ENCODE measurements around the gene ARPP21. TPM values are rescaled to one million over a fixed set of nuclear protein-coding genes. Genes with fewer than 3 reads are reported as not detected.

ARPP21 gene
- total RNA-seq, 1 experiment from 2014 or later = not detected

DNA sequence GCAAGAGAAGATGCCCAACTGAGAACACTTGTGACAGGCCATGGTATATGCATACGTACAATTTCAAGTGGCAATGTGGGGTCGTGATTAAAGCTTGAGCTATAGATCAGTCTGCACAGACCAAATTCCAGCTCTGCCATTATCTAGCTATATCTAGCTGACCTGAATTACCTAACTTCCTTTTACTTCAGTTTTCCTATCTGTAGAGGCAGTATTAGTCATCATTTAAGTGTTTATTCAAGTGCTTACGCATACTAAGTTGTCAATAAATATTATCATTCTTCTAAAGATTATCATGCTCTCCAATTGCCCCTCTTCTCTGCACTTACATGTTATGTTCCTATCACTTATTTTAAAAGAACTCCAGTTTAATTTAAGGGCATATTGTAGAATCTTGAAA lies 87.9 kb downstream of the ARPP21 start (continued):
- TF ChIP-seq, protein P1, sequence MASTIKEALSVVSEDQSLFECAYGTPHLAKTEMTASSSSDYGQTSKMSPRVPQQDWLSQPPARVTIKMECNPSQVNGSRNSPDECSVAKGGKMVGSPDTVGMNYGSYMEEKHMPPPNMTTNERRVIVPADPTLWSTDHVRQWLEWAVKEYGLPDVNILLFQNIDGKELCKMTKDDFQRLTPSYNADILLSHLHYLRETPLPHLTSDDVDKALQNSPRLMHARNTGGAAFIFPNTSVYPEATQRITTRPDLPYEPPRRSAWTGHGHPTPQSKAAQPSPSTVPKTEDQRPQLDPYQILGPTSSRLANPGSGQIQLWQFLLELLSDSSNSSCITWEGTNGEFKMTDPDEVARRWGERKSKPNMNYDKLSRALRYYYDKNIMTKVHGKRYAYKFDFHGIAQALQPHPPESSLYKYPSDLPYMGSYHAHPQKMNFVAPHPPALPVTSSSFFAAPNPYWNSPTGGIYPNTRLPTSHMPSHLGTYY (CRISPR knock-in tag; IDR thresholded peaks at IDR 0.05) = no peak
- TF ChIP-seq IRF2 (CRISPR knock-in tag; IDR thresholded peaks at IDR 0.05; ENCODE audit: borderline replicate concordance, low read depth) (no peak), SP1 (CRISPR knock-in tag; conservative IDR thresholded peaks at IDR 0.05) (no peak), ZNF121 (CRISPR knock-in tag; IDR thresholded peaks at IDR 0.05) (no peak), PRRX2 (CRISPR knock-in tag; IDR thresholded peaks at IDR 0.05) (no peak), GTF2I (CRISPR knock-in tag; conservative IDR thresholded peaks at IDR 0.05) (no peak), TEAD1 (CRISPR knock-in tag; IDR thresholded peaks at IDR 0.05) (no peak), ESRRA (CRISPR knock-in tag; IDR thresholded peaks at IDR 0.05; ENCODE audit: borderline replicate concordance) (no peak), ZNF317 (CRISPR knock-in tag; IDR thresholded peaks at IDR 0.05; ENCODE audit: borderline replicate concordance, low read depth) (no peak)
- TF ChIP-seq, protein P2, sequence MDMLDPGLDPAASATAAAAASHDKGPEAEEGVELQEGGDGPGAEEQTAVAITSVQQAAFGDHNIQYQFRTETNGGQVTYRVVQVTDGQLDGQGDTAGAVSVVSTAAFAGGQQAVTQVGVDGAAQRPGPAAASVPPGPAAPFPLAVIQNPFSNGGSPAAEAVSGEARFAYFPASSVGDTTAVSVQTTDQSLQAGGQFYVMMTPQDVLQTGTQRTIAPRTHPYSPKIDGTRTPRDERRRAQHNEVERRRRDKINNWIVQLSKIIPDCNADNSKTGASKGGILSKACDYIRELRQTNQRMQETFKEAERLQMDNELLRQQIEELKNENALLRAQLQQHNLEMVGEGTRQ (CRISPR knock-in tag; IDR thresholded peaks at IDR 0.05) = no peak
- TF ChIP-seq, protein P3, sequence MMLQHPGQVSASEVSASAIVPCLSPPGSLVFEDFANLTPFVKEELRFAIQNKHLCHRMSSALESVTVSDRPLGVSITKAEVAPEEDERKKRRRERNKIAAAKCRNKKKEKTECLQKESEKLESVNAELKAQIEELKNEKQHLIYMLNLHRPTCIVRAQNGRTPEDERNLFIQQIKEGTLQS (CRISPR knock-in tag; conservative IDR thresholded peaks at IDR 0.05) = no peak
- TF ChIP-seq, protein P4, sequence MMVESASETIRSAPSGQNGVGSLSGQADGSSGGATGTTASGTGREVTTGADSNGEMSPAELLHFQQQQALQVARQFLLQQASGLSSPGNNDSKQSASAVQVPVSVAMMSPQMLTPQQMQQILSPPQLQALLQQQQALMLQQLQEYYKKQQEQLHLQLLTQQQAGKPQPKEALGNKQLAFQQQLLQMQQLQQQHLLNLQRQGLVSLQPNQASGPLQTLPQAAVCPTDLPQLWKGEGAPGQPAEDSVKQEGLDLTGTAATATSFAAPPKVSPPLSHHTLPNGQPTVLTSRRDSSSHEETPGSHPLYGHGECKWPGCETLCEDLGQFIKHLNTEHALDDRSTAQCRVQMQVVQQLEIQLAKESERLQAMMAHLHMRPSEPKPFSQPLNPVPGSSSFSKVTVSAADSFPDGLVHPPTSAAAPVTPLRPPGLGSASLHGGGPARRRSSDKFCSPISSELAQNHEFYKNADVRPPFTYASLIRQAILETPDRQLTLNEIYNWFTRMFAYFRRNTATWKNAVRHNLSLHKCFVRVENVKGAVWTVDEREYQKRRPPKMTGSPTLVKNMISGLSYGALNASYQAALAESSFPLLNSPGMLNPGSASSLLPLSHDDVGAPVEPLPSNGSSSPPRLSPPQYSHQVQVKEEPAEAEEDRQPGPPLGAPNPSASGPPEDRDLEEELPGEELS (CRISPR knock-in tag; IDR thresholded peaks at IDR 0.05) = no peak
- TF ChIP-seq, protein P5, sequence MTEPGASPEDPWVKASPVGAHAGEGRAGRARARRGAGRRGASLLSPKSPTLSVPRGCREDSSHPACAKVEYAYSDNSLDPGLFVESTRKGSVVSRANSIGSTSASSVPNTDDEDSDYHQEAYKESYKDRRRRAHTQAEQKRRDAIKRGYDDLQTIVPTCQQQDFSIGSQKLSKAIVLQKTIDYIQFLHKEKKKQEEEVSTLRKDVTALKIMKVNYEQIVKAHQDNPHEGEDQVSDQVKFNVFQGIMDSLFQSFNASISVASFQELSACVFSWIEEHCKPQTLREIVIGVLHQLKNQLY (CRISPR knock-in tag; IDR thresholded peaks at IDR 0.05) = no peak

DNA sequence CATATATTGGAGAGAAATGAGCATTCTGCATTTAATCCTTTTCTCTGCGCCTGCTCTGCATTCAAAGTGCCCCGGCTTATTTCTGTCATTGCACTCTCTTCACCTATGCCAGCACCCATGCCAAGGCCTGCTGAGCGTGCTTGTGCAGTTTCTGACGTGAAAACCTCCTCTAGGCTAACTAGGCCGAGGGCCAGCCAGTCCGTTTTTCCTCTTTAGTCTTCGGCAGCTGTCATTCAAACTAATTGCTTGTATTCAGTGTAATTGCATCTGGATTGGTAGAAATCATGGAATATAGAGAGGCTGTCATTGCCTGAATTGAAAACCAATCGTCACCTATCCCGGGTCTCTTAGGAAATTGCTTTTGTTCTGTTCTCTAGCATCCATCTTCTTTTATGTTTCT lies 94.0 kb downstream of the ARPP21 start:
- no peak overlapping the region for H3K4me3 Mint-ChIP-seq
- peaks cover 74% of the 10 kb centered on the region for H3K27me3 Mint-ChIP-seq (ENCODE audit: low read depth)
- DNase-seq (ENCODE audit: low spot score) (no peak), ATAC-seq (no peak)
- no peak for TF ChIP-seq TEAD4 (CRISPR knock-in tag; IDR thresholded peaks at IDR 0.05)
- TF ChIP-seq, protein P6, sequence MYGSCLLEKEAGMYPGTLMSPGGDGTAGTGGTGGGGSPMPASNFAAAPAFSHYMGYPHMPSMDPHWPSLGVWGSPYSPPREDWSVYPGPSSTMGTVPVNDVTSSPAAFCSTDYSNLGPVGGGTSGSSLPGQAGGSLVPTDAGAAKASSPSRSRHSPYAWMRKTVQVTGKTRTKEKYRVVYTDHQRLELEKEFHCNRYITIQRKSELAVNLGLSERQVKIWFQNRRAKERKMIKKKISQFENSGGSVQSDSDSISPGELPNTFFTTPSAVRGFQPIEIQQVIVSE (CRISPR knock-in tag; IDR thresholded peaks at IDR 0.05; ENCODE audit: borderline replicate concordance) = no peak
- TF ChIP-seq, protein P7, sequence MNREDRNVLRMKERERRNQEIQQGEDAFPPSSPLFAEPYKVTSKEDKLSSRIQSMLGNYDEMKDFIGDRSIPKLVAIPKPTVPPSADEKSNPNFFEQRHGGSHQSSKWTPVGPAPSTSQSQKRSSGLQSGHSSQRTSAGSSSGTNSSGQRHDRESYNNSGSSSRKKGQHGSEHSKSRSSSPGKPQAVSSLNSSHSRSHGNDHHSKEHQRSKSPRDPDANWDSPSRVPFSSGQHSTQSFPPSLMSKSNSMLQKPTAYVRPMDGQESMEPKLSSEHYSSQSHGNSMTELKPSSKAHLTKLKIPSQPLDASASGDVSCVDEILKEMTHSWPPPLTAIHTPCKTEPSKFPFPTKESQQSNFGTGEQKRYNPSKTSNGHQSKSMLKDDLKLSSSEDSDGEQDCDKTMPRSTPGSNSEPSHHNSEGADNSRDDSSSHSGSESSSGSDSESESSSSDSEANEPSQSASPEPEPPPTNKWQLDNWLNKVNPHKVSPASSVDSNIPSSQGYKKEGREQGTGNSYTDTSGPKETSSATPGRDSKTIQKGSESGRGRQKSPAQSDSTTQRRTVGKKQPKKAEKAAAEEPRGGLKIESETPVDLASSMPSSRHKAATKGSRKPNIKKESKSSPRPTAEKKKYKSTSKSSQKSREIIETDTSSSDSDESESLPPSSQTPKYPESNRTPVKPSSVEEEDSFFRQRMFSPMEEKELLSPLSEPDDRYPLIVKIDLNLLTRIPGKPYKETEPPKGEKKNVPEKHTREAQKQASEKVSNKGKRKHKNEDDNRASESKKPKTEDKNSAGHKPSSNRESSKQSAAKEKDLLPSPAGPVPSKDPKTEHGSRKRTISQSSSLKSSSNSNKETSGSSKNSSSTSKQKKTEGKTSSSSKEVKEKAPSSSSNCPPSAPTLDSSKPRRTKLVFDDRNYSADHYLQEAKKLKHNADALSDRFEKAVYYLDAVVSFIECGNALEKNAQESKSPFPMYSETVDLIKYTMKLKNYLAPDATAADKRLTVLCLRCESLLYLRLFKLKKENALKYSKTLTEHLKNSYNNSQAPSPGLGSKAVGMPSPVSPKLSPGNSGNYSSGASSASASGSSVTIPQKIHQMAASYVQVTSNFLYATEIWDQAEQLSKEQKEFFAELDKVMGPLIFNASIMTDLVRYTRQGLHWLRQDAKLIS (CRISPR knock-in tag; IDR thresholded peaks at IDR 0.05; ENCODE audit: borderline replicate concordance) = no peak
- no peak for TF ChIP-seq ZNF121 (CRISPR knock-in tag; IDR thresholded peaks at IDR 0.05)
- H3K36me3 Mint-ChIP-seq = no peaks in the 10 kb centered on the region
- no peaks in the 10 kb centered on the region for H3K9me3 Mint-ChIP-seq
- ChIA-PET POLR2A (no interaction called here), CTCF (no interaction called here)
- H3K4me1 Mint-ChIP-seq = no peaks in the 10 kb centered on the region
- H3K27ac Mint-ChIP-seq = no peak overlapping the region

Measured in WTC11 (cell line).